ENCODE results near the gene WDR73. TPM values are rescaled to one million over a fixed set of nuclear protein-coding genes. Genes with fewer than 3 reads are reported as not detected.

The WDR73 gene
- polyA plus RNA-seq, 1 experiment, result 18.7 TPM

- ChIA-PET CTCF (interaction anchor here (1.0 to 5.5 kb wide), 2 partner anchors 9 to 331 kb away, joined by 7 to 39 read pairs; no protein-coding TSS in a partner anchor), POLR2A (no interaction called here)
- Histone ChIP-seq H3K4me3 (ENCODE audit: low read depth, low read length) (no peak overlapping the region), H3K27me3 (ENCODE audit: control insufficient read depth, insufficient read depth, low read length) (peaks cover 13% of the 10 kb centered on the region), H3K27ac (ENCODE audit: low read depth, low read length) (no peak overlapping the region), H3K9me3 (ENCODE audit: control insufficient read depth, insufficient read depth, low read length) (no peaks in the 10 kb centered on the region; the same call in 1 of the 2 replicates)
- TF ChIP-seq CTCF (IDR thresholded peaks at IDR 0.05; ENCODE audit: low read depth, low read length), result no peak
- DNase-seq (ENCODE audit: low read depth, low spot score), result no peak
Observed at GRCh38 chr15:84597296-84597695, 56.8 kb downstream of the WDR73 start.

GRCh38 chr15:84595660-84596059, 58.4 kb downstream of the WDR73 start:
- DNase-seq (ENCODE audit: low read depth, low spot score), result no peak
- no peak for TF ChIP-seq CTCF (IDR thresholded peaks at IDR 0.05; ENCODE audit: low read depth, low read length)
- ChIA-PET CTCF (interaction anchor here (1.9 kb wide), 1 partner anchor 332 kb away, joined by 4 read pairs; no protein-coding TSS in a partner anchor), POLR2A (no interaction called here)
- Histone ChIP-seq H3K27ac (ENCODE audit: low read depth, low read length) (no peak overlapping the region), H3K27me3 (ENCODE audit: control insufficient read depth, insufficient read depth, low read length) (peaks cover 13% of the 10 kb centered on the region), H3K9me3 (ENCODE audit: control insufficient read depth, insufficient read depth, low read length) (no peaks in the 10 kb centered on the region), H3K4me3 (ENCODE audit: low read depth, low read length) (no peak overlapping the region)

- no peak for TF ChIP-seq CTCF (IDR thresholded peaks at IDR 0.05; ENCODE audit: low read depth, low read length)
- CTCF ChIA-PET, result interaction anchor here (1.9 kb wide), 1 partner anchor 333 kb away, joined by 4 read pairs; no protein-coding TSS in a partner anchor
- H3K27ac ChIP-seq (ENCODE audit: low read depth, low read length), result no peak overlapping the region
- H3K9me3 ChIP-seq (ENCODE audit: control insufficient read depth, insufficient read depth, low read length), result no peaks in the 10 kb centered on the region
- peaks cover 15% of the 10 kb centered on the region for H3K27me3 ChIP-seq (ENCODE audit: control insufficient read depth, insufficient read depth, low read length)
- H3K4me3 ChIP-seq (ENCODE audit: low read depth, low read length), result no peak overlapping the region
- DNase-seq (ENCODE audit: low read depth, low spot score), result no peak
- POLR2A ChIA-PET, result no interaction called here
Observed at GRCh38 chr15:84594617-84595290, 59.3 kb downstream of the WDR73 start.

- no peak for TF ChIP-seq CTCF (IDR thresholded peaks at IDR 0.05; ENCODE audit: low read depth, low read length)
- Histone ChIP-seq H3K9me3 (ENCODE audit: control insufficient read depth, insufficient read depth, low read length) (no peaks in the 10 kb centered on the region), H3K27me3 (ENCODE audit: control insufficient read depth, insufficient read depth, low read length) (peaks cover 15% of the 10 kb centered on the region), H3K4me3 (ENCODE audit: low read depth, low read length) (no peak overlapping the region), H3K27ac (ENCODE audit: low read depth, low read length) (no peak overlapping the region)
- DNase-seq (ENCODE audit: low read depth, low spot score), result no peak
- CTCF ChIA-PET, result no interaction called here
- POLR2A ChIA-PET, result no interaction called here
Observed at GRCh38 chr15:84591815-84592214, 62.3 kb downstream of the WDR73 start.

GRCh38 chr15:84590406-84590805, 63.7 kb downstream of the WDR73 start:
- Histone ChIP-seq H3K9me3 (ENCODE audit: control insufficient read depth, insufficient read depth, low read length) (no peaks in the 10 kb centered on the region), H3K27ac (ENCODE audit: low read depth, low read length) (no peak overlapping the region), H3K27me3 (ENCODE audit: control insufficient read depth, insufficient read depth, low read length) (peaks cover 10% of the 10 kb centered on the region), H3K4me3 (ENCODE audit: low read depth, low read length) (no peak overlapping the region)
- ChIA-PET POLR2A (no interaction called here), CTCF (interaction anchor here (0.6 to 1.7 kb wide), 3 partner anchors 8 to 434 kb away, joined by 3 to 8 read pairs (median 5); no protein-coding TSS in a partner anchor)
- TF ChIP-seq CTCF (IDR thresholded peaks at IDR 0.05; ENCODE audit: low read depth, low read length), result no peak
- no peak for DNase-seq (ENCODE audit: low read depth, low spot score)

Data from AG04450 (cell line).